Smooth muscle cell (in vitro differentiated cells): Measurements from ENCODE around the gene FLOT1. TPM values are rescaled to one million over a fixed set of nuclear protein-coding genes. Genes with fewer than 3 reads are reported as not detected.

Experiments
- DNase-seq: peaks from one replicate; lab custom pipeline; 2025; ENCODE audit not compliant: unreplicated experiment; lab: John Stamatoyannopoulos, UW
- H2AFZ ChIP-seq: fragments of 200-600 bp; sonication (generic); 2 replicates; pipeline ENCODE4 v1.6.0; 2016; ENCODE audit warnings: antibody characterized with exemption, low read depth, mild to moderate bottlenecking
- H3F3A ChIP-seq: fragments of 200-600 bp; sonication (generic); 2 replicates; pipeline ENCODE4 v1.6.0; 2017; ENCODE audit warnings: antibody characterized with exemption, low read depth
- H3K27ac ChIP-seq: fragments of 200-600 bp; sonication (generic); 2 replicates; pipeline ENCODE4 v1.5.1; 2016; ENCODE audit warnings: low read depth, mild to moderate bottlenecking
- H3K27me3 ChIP-seq: fragments of 200-600 bp; sonication (generic); 2 replicates; pipeline ENCODE4 v1.6.1; 2016; ENCODE audit warnings: low read depth, mild to moderate bottlenecking
- H3K36me3 ChIP-seq: fragments of 200-600 bp; sonication (generic); 2 replicates; pipeline ENCODE4 v1.5.1; 2016; ENCODE audit warnings: low read depth
- H3K4me1 ChIP-seq: fragments of 200-600 bp; sonication (generic); 2 replicates; pipeline ENCODE4 v1.5.1; 2016; ENCODE audit warnings: low read depth
- H3K4me2 ChIP-seq: fragments of 200-600 bp; sonication (generic); 2 replicates; pipeline ENCODE4 v1.6.0; 2016; ENCODE audit warnings: mild to moderate bottlenecking
- H3K4me3 ChIP-seq: fragments of 200-600 bp; sonication (generic); 2 replicates; pipeline ENCODE4 v1.5.1; 2016; ENCODE audit warnings: mild to moderate bottlenecking
- H3K79me2 ChIP-seq: fragments of 200-600 bp; sonication (generic); 2 replicates; pipeline ENCODE4 v1.6.0; 2016; ENCODE audit warnings: low read depth, mild to moderate bottlenecking
- H3K9ac ChIP-seq: fragments of 200-600 bp; sonication (generic); 2 replicates; pipeline ENCODE4 v1.6.0; 2016; ENCODE audit warnings: low read depth
- H3K9me3 ChIP-seq: fragments of 200-600 bp; sonication (generic); replicated peaks from 2 replicates; pipeline ENCODE4 v1.5.1; 2016; ENCODE audit warnings: low read depth
- H4K20me1 ChIP-seq: fragments of 200-600 bp; sonication (generic); 2 replicates; pipeline ENCODE4 v1.6.0; 2016; ENCODE audit warnings: low read depth
- WGBS: methylation state at CpG from one replicate; pipeline ENCODE4 v1.1.7; 2016; ENCODE audit warnings: low lambda C conversion rate; 5-methylcytosine and 5-hydroxymethylcytosine counted together
- polyA plus RNA-seq: library from polyadenylated mRNA; unstranded; fragments of >200 nt; fragmentation: Nextera tagmentation; extraction: Ambion mirVana; gene quantifications from 2 replicates; pipeline ENCODE4 v1.2.1, GENCODE V29; 2016
- total RNA-seq: library from RNA; depleted of rRNA; stranded (reverse); fragments of >200 nt; gene quantifications from 2 replicates; pipeline ENCODE4 v1.2.3, GENCODE V29; 2014
- TF ChIP-seq, protein P1 (sequence below): fragments of 200-600 bp; sonication (generic); IDR thresholded peaks from 2 replicates; pipeline ENCODE4 v1.5.1; 2017; ENCODE audit warnings: borderline replicate concordance, mild to moderate bottlenecking, antibody characterized with exemption; ENCODE audit not compliant: insufficient read depth, poor library complexity, severe bottlenecking

The FLOT1 gene, protein sequence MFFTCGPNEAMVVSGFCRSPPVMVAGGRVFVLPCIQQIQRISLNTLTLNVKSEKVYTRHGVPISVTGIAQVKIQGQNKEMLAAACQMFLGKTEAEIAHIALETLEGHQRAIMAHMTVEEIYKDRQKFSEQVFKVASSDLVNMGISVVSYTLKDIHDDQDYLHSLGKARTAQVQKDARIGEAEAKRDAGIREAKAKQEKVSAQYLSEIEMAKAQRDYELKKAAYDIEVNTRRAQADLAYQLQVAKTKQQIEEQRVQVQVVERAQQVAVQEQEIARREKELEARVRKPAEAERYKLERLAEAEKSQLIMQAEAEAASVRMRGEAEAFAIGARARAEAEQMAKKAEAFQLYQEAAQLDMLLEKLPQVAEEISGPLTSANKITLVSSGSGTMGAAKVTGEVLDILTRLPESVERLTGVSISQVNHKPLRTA
- total RNA-seq = 79.8 and 87.6 TPM in 2 replicates
- polyA plus RNA-seq = 117 and 146 TPM in 2 replicates

DNA sequence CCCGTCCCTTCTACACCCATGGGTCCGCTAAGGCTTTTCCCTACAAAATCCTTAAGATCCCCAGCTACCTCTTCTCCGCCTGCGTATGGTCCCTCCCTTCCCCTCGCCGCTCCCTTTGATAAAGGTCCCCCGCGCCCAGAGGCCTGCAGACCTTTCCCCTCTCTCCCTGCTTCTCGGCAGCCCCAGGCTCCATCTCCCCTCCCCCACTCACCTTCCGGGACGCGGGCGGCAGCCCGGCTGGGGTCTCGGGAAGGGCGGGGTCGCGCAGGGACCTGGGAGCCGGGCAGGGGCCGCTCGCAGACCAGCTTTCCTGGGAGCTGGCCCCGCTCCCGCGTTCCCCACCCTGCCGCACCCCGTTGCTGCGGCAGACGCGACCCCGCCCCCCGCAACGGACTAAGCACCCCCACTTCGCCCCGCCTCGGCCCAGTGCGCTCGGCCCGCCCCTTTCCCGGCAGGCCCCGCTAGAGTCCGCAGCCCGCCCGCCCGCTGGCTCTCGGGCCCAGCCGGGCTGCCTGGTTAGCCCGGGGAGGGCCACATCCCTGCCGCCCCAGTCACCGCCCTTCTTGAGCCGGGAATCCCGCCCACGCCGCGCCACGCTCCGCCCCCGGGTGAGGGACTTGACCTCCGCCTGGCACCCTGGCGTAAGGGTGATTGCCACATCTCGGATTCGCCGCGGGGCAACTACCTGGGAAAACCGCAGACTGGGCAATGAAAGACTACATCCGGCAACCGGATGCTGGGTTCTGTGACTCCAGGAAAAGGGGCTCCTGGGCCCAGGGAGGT lies at the start of gene FLOT1:
Gene FLOT1, minus strand, starts transcription at position 372 of the 783 bp plus-strand sequence. CDS start 498 bp downstream, outside the sequence.
- DNase-seq = peak; percentile 82
- H4K20me1 ChIP-seq = peaks cover 42% of the 10 kb centered on the region
- TF ChIP-seq, protein P1, sequence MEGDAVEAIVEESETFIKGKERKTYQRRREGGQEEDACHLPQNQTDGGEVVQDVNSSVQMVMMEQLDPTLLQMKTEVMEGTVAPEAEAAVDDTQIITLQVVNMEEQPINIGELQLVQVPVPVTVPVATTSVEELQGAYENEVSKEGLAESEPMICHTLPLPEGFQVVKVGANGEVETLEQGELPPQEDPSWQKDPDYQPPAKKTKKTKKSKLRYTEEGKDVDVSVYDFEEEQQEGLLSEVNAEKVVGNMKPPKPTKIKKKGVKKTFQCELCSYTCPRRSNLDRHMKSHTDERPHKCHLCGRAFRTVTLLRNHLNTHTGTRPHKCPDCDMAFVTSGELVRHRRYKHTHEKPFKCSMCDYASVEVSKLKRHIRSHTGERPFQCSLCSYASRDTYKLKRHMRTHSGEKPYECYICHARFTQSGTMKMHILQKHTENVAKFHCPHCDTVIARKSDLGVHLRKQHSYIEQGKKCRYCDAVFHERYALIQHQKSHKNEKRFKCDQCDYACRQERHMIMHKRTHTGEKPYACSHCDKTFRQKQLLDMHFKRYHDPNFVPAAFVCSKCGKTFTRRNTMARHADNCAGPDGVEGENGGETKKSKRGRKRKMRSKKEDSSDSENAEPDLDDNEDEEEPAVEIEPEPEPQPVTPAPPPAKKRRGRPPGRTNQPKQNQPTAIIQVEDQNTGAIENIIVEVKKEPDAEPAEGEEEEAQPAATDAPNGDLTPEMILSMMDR = no peak
- H3F3A ChIP-seq = peaks cover 20% of the 10 kb centered on the region
- H3K36me3 ChIP-seq = peaks cover 6% of the 10 kb centered on the region
- H2AFZ ChIP-seq = no peak within 1 kb of the TSS
- no peaks in the 10 kb centered on the region for H3K9me3 ChIP-seq
- H3K4me2 ChIP-seq = peak within 1 kb of the TSS; percentile 87
- peaks cover 36% of the 10 kb centered on the region for H3K79me2 ChIP-seq
- H3K9ac ChIP-seq = peak within 1 kb of the TSS; percentile 98
- H3K27ac ChIP-seq = peak within 1 kb of the TSS; percentile 94
- H3K27me3 ChIP-seq = no peaks in the 10 kb centered on the region
- 1% methylated on average over 23 of the region's 66 CpGs for WGBS
- peak within 1 kb of the TSS; percentile 84 for H3K4me3 ChIP-seq
- no peaks in the 10 kb centered on the region for H3K4me1 ChIP-seq

DNA sequence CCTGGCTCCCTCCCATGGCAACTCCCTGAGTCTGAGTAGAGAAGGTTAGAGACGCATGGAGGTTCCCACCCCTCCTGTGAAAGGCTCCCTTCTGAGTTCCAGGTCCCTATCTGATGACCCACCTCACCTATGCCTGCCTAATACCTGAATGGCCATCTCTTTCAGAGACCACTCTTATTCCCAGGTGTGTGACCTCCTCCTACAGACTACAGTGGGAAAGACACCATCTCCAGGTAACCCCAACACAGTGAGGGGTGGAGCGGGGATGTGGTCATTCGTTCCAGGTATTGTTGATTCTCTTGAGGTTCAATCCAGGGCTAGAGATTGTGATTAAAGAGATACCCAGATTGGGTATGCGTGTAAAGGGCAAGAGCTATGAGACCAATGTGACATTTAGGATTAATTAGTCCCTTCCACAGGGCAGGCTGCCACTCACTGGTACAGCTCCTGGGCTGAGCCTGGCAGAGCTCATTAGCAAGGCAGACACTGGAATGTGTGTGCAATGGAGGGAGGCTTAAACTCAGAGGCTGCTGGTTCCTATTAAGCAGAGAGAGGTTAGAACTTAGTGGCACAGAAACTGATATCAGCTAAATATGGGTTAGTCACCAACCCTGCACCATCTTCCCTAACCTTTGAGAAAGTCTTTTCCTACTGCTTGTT lies 48.4 kb upstream of the FLOT1 start:
- WGBS = 89% methylated on average over 4 of the region's 4 CpGs
- no peak overlapping the region for H3K27ac ChIP-seq
- peaks cover 22% of the 10 kb centered on the region for H3F3A ChIP-seq
- no peak overlapping the region for H3K4me3 ChIP-seq
- TF ChIP-seq, protein P1 = no peak
- DNase-seq = no peak
- H3K79me2 ChIP-seq = no peaks in the 10 kb centered on the region
- H3K9me3 ChIP-seq = no peaks in the 10 kb centered on the region
- no peak overlapping the region for H2AFZ ChIP-seq
- H3K4me1 ChIP-seq = peaks cover 4% of the 10 kb centered on the region
- no peaks in the 10 kb centered on the region for H3K27me3 ChIP-seq
- no peak overlapping the region for H3K9ac ChIP-seq
- H4K20me1 ChIP-seq = no peaks in the 10 kb centered on the region
- no peaks in the 10 kb centered on the region for H3K36me3 ChIP-seq
- no peak overlapping the region for H3K4me2 ChIP-seq

DNA sequence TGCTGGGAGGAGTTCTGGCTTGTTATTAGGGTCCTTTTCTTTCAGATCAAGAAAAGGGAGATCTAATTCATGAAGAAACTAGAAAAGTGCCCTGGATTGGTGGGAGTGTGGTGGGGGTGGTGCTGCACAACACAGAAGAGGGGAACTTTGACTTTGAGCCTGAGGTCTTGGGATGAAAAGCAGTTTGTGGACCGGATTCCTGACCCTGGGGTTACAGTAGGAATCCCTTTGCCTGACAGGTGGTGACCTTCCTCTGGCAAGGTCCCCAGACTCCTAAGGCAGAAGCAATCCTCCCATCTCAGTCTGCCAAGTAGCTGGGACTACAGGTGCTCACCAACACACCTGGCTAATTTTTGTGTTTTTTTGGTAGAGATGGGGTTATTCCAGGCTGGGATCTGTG lies 47.1 kb upstream of the FLOT1 start:
- Histone ChIP-seq H3K4me3 (no peak overlapping the region), H3K27ac (peak overlapping the region; percentile 64), H3F3A (peaks cover 16% of the 10 kb centered on the region), H3K4me2 (no peak overlapping the region), H3K9ac (no peak overlapping the region), H3K4me1 (peaks cover 4% of the 10 kb centered on the region), H4K20me1 (no peaks in the 10 kb centered on the region), H3K27me3 (no peaks in the 10 kb centered on the region), H3K36me3 (no peaks in the 10 kb centered on the region), H3K79me2 (no peaks in the 10 kb centered on the region), H3K9me3 (no peaks in the 10 kb centered on the region), H2AFZ (no peak overlapping the region)
- 60% methylated on average over 1 of the region's 1 CpG for WGBS
- TF ChIP-seq, protein P1 = no peak
- DNase-seq = no peak
